Measurements from ENCODE around the gene MMP27. TPM values are rescaled to one million over a fixed set of nuclear protein-coding genes. Genes with fewer than 3 reads are reported as not detected.
"Not testable (repeated sequence)": the region's sequence is repeated elsewhere in the genome, so short reads cannot be mapped to it uniquely, and the experiment has no call there.

MMP27 gene
- total RNA-seq, 4 donors from 2014 or later, result 0.22 to 0.67 TPM; not detected in 2

- DNase-seq, result no peak
- Histone ChIP-seq H3K27ac (no peak overlapping the region), H3K27me3 (no peaks in the 10 kb centered on the region), H3K4me3 (replicated peaks in 1 of 3) (no peak overlapping the region), H3K9me3 (no peaks in the 10 kb centered on the region), H3K36me3 (no peaks in the 10 kb centered on the region), H3K4me1 (no peaks in the 10 kb centered on the region)
- intact Hi-C loops (cut with DNase I), result no loop called here
- TF ChIP-seq POLR2A (IDR thresholded peaks at IDR 0.05) (no peak), CTCF (IDR thresholded peaks at IDR 0.05) (no peak)
These were observed 29.1 kb upstream of the MMP27 start for GRCh38 chr11:102734650-102735049.

- H3K36me3 ChIP-seq, result no peaks in the 10 kb centered on the region
- H3K27ac ChIP-seq, result no peak overlapping the region
- 42 to 49% methylated on average over 8 of the region's 8 CpGs for WGBS, 2 donors
- no peaks in the 10 kb centered on the region for H3K27me3 ChIP-seq
- intact Hi-C loops (cut with DNase I), result no loop called here
- TF ChIP-seq CTCF (IDR thresholded peaks at IDR 0.05), result no peak
- no peak for TF ChIP-seq POLR2A (IDR thresholded peaks at IDR 0.05)
- no peak for DNase-seq
- H3K4me3 ChIP-seq (replicated peaks in 1 of 3), result no peak overlapping the region
- no peaks in the 10 kb centered on the region for H3K9me3 ChIP-seq
- no peaks in the 10 kb centered on the region for H3K4me1 ChIP-seq
These were observed 27.8 kb upstream of the MMP27 start for GRCh38 chr11:102733232-102733875.

- H3K27me3 ChIP-seq; H3K36me3 ChIP-seq; intact Hi-C loops (cut with DNase I); H3K4me3 ChIP-seq (replicated peaks in 1 of 3); H3K4me1 ChIP-seq; DNase-seq; H3K9me3 ChIP-seq; H3K27ac ChIP-seq: not testable (repeated sequence)
- WGBS, 2 donors, result 45 to 52% methylated on average over 4 to 8 of the region's 8 CpGs
These were observed 25.4 kb upstream of the MMP27 start for GRCh38 chr11:102730944-102731343.

GRCh38 chr11:102729849-102730815 is 24.6 kb upstream of the MMP27 start:
- Histone ChIP-seq H3K36me3 (no peaks in the 10 kb centered on the region), H3K4me3 (replicated peaks in 1 of 3) (no peak overlapping the region), H3K9me3 (no peaks in the 10 kb centered on the region), H3K27ac (no peak overlapping the region), H3K27me3 (no peaks in the 10 kb centered on the region), H3K4me1 (no peaks in the 10 kb centered on the region)
- 35 to 38% methylated on average over 9 of the region's 9 CpGs for WGBS, 2 donors
- TF ChIP-seq POLR2A (IDR thresholded peaks at IDR 0.05) (no peak), CTCF (IDR thresholded peaks at IDR 0.05) (no peak)
- DNase-seq, result no peak
- intact Hi-C loops (cut with DNase I), result no loop called here

GRCh38 chr11:102727890-102728289 is 22.3 kb upstream of the MMP27 start:
- H3K27me3 ChIP-seq, result no peaks in the 10 kb centered on the region
- intact Hi-C loops (cut with DNase I), result no loop called here
- H3K4me3 ChIP-seq (replicated peaks in 1 of 3), result no peak overlapping the region
- no peak overlapping the region for H3K27ac ChIP-seq
- TF ChIP-seq CTCF (IDR thresholded peaks at IDR 0.05), result no peak
- no peak for TF ChIP-seq POLR2A (IDR thresholded peaks at IDR 0.05)
- no peak for DNase-seq
- H3K36me3 ChIP-seq, result no peaks in the 10 kb centered on the region
- H3K4me1 ChIP-seq, result no peaks in the 10 kb centered on the region
- no peaks in the 10 kb centered on the region for H3K9me3 ChIP-seq
- 78 to 83% methylated on average over 2 of the region's 2 CpGs for WGBS, 2 donors

Measured in thyroid gland (tissue), 4 donors.